G401 (cell line): Measurements from ENCODE around the gene ARID1B. TPM values are rescaled to one million over a fixed set of nuclear protein-coding genes. Genes with fewer than 3 reads are reported as not detected.

ENCODE experiments used
- DNase-seq: peaks from one replicate; pipeline ENCODE4 v3.0.0-alpha.2; 2015; ENCODE audit warnings: low spot score
- in situ Hi-C: cut with HindIII; loops from 2 replicates; pipeline ENCODE4 v1.10.0; 2016; ENCODE audit warnings: low sequenced_read_pairs, mixed read lengths
- total RNA-seq: library from RNA; depleted of rRNA; stranded (reverse); fragments of >200 nt; shearing (Covaris generic); gene quantifications from 2 replicates; pipeline ENCODE4 v1.2.3, GENCODE V29; 2014

Gene ARID1B
- total RNA-seq, 1 experiment from 2014 or later: 24.3 TPM

GRCh38 chr6:157223511-157223910, 446.3 kb downstream of the ARID1B start:
- DNase-seq: no peak
- in situ Hi-C loops: no loop called here

DNA sequence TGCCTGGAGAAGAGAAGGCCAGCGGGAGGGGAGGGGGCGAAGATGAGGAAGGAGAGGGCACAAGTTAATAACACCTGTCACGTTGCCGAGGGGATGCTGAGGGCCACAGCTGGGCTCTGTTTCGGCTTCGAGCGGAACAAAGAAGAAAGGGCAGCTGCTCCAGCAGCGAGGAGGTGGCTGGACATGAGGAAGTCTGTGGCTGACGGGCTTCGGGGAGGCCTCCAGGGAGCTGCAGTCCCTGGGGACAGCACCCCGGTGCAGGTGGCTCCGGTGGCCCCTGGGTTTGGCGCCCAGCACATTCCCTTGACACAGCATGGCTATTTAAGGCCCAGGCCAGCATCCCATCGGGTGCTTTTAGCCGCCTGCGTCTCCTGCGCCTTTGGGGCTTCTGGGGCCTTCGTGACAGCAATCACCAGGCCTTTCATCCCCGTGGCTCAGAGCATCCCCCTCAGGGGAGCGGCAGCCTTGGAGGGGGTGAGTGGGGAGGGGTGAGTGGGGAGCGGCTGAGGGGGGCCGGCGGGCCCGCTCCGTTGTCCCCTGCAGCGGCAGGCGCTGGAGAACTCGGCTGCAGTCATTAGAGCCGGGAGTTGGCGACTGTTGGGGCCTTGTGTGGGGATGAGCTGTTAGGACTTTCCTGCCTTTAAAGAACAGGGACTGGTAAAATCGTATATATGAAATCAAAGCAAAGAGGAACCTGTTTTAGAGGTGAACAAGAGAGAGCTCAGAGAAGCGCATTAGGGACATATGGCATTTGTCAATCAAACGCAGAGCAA, 447.2 kb downstream of the ARID1B start:
- no peak for DNase-seq

DNA sequence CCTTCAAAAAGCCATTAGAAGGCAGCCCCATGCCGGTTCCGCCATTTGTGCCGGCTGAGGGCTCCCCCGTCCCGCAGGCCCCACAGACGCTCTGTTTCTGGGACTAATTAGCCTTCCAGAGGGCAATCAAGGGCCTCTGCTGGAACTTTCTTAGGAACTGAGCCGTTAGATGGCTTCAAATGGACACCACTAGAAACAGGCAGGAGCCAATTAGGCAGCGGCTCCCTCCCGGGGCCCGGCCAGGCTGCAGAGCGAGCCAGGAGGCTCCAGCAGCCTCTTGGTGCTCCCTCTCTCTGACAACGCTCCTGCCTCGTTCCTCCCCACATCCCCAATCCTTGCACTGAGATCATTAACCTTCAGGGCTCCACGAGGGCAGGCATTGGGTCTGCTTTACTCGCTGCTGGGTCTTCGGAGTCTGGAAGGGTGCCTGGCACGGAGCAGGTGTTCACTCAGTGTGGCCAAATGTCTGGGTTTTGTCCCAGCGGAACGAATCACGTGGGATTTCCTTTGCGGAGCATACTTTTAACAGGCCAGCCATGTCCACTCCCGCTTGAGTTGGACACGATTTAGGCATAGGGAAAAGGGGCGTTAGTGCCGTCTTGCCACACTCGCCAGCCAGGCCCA, 447.9 kb downstream of the ARID1B start:
- in situ Hi-C loops: no loop called here

More for the DNA sequence above, 447.2 kb downstream of the ARID1B start:
- in situ Hi-C loops: no loop called here

DNA sequence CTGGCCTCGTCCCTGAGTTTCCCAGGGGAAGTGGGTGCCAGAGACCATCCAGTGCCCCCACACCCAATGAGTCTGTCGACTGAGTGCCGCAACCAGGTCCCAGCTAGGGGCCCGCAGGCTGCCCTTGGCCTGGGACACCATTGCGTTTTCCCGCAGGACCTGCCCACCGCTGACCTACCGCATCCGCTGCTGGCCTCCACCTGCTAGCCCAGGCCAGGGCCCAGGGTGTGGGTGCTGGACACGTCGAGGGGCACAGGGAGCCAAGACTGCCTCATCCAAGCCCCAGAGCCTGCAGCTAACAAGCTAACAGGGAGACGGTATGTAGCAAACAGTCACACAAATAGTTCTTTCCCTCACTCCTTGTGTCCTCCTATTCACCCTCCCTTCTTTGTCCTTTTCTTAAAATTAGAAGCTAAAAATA, 448.4 kb downstream of the ARID1B start:
- no peak for DNase-seq
- in situ Hi-C loops: no loop called here

More for the DNA sequence above, 447.9 kb downstream of the ARID1B start:
- DNase-seq: peak; percentile 69

DNA sequence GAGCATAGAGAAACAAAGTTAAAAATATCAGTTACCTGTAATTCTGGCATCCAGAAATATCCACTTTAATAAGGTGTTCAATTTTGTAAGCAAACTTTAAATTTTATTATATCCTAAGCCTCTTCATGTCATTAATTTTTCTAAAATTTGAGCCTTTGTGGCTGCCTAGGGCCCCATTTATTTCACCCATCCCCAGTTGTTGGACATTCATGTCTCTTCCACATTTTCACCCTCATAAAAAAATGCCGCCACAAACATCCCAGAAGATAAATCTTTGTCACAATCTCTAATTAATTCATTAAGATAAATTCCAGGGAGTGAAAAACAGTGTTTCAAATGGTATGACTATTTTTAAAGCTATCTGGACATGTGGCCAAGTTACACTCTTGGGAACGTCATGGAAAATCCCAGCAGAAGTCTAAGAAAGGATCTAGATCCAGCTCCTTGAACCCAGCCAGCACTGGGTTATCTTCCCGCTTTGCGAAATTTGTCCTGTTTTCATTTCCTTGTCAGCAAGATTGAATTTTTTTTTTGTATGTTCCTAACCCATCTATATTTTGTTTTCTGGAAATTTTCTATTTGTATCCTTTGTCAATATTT, 448.9 kb downstream of the ARID1B start:
- DNase-seq: no peak
- in situ Hi-C loops: no loop called here

- in situ Hi-C loops: no loop called here
- DNase-seq: no peak
Observed at GRCh38 chr6:157226761-157227160, 449.6 kb downstream of the ARID1B start.

GRCh38 chr6:157227202-157228166, 450.3 kb downstream of the ARID1B start:
- in situ Hi-C loops: no loop called here

GRCh38 chr6:157228426-157229131, 451.4 kb downstream of the ARID1B start:
- DNase-seq: peak; percentile 82
- in situ Hi-C loops: no loop called here

More at GRCh38 chr6:157227202-157228166, 450.3 kb downstream of the ARID1B start:
- no peak for DNase-seq

DNA sequence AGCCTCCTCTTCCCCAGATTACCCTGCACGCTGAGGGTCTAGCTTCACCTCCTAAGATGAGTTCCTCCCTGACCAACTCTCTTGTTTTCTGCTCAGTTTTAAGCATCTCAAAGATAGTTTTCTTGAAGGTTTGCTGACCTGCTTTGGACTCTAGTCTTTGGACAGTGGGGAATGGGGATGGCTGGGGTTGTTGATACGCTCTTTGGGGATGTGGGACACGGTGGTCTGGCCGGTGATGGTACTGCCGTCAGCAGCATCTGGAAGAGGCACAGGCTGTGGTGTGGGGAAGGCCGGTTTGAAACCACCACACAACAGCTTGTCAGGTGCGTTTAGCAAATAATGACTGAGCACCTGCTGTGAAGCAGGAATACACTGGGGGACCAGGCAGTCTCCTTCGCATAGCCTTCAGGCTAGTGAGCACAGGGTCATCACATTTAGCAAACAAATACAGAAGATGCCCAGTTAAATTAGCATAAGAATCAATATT, 452.0 kb downstream of the ARID1B start:
- DNase-seq: no peak
- in situ Hi-C loops: no loop called here

DNA sequence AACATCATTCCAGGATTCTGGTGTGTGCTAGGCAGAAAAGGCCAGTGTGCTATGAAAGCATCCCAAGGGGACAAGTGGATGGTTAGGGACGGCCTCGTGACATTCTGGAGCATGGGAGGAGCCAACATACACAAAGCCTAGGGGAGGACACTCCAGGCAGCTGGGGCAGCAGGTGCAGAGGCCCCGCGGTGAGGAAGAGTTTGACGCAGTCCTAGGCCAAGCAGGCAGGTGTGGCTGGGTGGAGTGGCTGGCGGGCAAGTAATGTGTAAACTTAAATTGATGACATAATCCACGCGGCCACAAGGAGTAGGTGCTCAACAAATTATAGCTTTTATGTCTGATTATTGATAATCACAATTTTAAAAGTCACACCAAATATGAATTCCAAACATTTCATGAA, 452.5 kb downstream of the ARID1B start:
- in situ Hi-C loops: no loop called here
- DNase-seq: no peak

GRCh38 chr6:157230910-157231309, 453.7 kb downstream of the ARID1B start:
- DNase-seq: no peak
- in situ Hi-C loops: no loop called here

- in situ Hi-C loops: no loop called here
- DNase-seq: no peak
Observed at GRCh38 chr6:157232161-157232895, 455.1 kb downstream of the ARID1B start.

DNA sequence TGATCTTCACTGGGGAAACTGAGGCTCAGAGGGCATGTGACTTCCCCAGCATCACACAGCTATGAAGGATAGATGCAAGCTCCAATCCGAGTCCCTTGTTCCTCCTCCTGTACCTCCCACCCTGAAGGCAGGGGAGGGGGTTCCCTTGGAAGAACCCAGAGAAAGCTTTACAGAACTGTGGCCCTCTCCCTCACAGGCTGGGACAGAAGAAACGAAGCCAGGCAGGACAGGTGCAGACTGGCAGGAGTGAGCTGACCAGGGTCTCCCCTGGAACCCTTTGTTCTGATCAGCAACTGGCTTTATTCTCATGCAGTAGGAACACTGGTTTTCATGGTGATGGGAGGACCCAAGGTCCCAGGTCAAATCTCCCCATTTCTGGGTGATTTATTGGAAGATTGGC, 456.0 kb downstream of the ARID1B start:
- in situ Hi-C loops: no loop called here
- DNase-seq: no peak

GRCh38 chr6:157233686-157234085, 456.5 kb downstream of the ARID1B start:
- in situ Hi-C loops: no loop called here
- DNase-seq: no peak

GRCh38 chr6:157235600-157236039, 458.4 kb downstream of the ARID1B start:
- in situ Hi-C loops: no loop called here
- DNase-seq: peak; percentile 79

GRCh38 chr6:157236040-157236725, 459.0 kb downstream of the ARID1B start:
- no peak for DNase-seq
- in situ Hi-C loops: no loop called here

- in situ Hi-C loops: no loop called here
- DNase-seq: no peak
Observed at GRCh38 chr6:157238346-157238745, 461.2 kb downstream of the ARID1B start.
